ENCODE data around the gene GLT6D1. TPM values are rescaled to one million over a fixed set of nuclear protein-coding genes. Genes with fewer than 3 reads are reported as not detected.

The GLT6D1 gene
- total RNA-seq, 1 experiment from 2014 or later, result not detected

- Histone ChIP-seq H3K9me3 (ENCODE audit: insufficient read depth, low read depth) (no peaks in the 10 kb centered on the region), H3K27me3 (ENCODE audit: insufficient read depth, low read depth) (peaks cover 60% of the 10 kb centered on the region), H3K9me2 (ENCODE audit: insufficient read depth) (no peaks in the 10 kb centered on the region), H3K79me2 (ENCODE audit: low read depth) (no peaks in the 10 kb centered on the region), H3K27ac (no peak overlapping the region), H3K4me2 (no peak overlapping the region), H3K4me1 (replicated peaks; ENCODE audit: insufficient read depth) (no peaks in the 10 kb centered on the region), H2AFZ (no peak overlapping the region), H3F3A (ENCODE audit: insufficient read depth, low read depth) (no peaks in the 10 kb centered on the region), H3K4me3 (no peak overlapping the region), H3K36me3 (ENCODE audit: low read depth) (no peaks in the 10 kb centered on the region), H4K20me1 (ENCODE audit: insufficient read depth) (no peaks in the 10 kb centered on the region)
- BruUV-seq (replicated peaks), result no TSS peak
- intact Hi-C loops (cut with micrococcal nuclease; ENCODE audit: unreplicated experiment), result no loop called here
- ChIA-PET POLR2A (ENCODE audit: unreplicated experiment) (no interaction called here), CTCF (no interaction called here)
- DNase-seq, result no peak
- TF ChIP-seq CTCF (conservative IDR thresholded peaks at IDR 0.05) (no peak), EZH2 (IDR thresholded peaks at IDR 0.05; ENCODE audit: low read depth) (no peak)
These were observed 28.8 kb downstream of the GLT6D1 start for GRCh38 chr9:135610290-135611141.

DNA sequence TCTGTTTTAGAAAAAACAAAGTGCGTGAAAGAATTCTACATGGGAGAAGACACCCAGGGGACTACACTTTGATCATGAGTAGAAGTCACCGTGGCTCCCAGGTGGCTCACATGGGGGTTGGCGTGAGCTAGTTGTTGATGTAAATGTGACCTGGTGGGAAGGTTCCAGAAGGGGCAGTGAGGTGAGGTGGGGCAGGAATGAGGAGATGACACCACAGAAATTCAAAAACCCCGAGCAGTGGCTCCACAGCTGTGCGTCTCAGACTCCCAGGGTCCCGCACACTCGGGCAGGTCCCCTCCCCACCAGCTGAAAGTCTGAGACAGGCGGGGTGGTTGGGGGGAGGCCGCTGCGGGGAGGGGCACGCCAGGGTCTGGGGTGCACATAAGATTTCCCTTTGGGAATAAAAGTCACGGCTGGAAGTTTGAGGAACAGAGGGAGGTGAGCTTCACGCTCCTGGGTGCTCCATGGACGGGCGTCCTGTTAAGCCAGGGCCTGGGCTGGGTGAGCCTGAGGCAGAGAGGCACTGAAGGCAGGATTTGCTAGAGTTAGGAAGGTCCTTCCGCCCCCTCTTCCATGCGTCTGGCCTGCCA is 29.9 kb downstream of the GLT6D1 start:
- no peaks in the 10 kb centered on the region for H3F3A ChIP-seq (ENCODE audit: insufficient read depth, low read depth)
- CTCF ChIA-PET, result no interaction called here
- intact Hi-C loops (cut with micrococcal nuclease; ENCODE audit: unreplicated experiment), result no loop called here
- H3K36me3 ChIP-seq (ENCODE audit: low read depth), result no peaks in the 10 kb centered on the region
- TF ChIP-seq CTCF (conservative IDR thresholded peaks at IDR 0.05), result no peak
- TF ChIP-seq EZH2 (IDR thresholded peaks at IDR 0.05; ENCODE audit: low read depth), result no peak
- no peaks in the 10 kb centered on the region for H3K79me2 ChIP-seq (ENCODE audit: low read depth)
- POLR2A ChIA-PET (ENCODE audit: unreplicated experiment), result no interaction called here
- no TSS peak for BruUV-seq (replicated peaks)
- H3K9me3 ChIP-seq (ENCODE audit: insufficient read depth, low read depth), result no peaks in the 10 kb centered on the region
- no peak overlapping the region for H3K4me3 ChIP-seq
- no peaks in the 10 kb centered on the region for H3K4me1 ChIP-seq (replicated peaks; ENCODE audit: insufficient read depth)
- H3K27ac ChIP-seq, result no peak overlapping the region
- H3K9me2 ChIP-seq (ENCODE audit: insufficient read depth), result no peaks in the 10 kb centered on the region
- H2AFZ ChIP-seq, result no peak overlapping the region
- DNase-seq, result no peak
- no peaks in the 10 kb centered on the region for H4K20me1 ChIP-seq (ENCODE audit: insufficient read depth)
- H3K27me3 ChIP-seq (ENCODE audit: insufficient read depth, low read depth), result peaks cover 60% of the 10 kb centered on the region
- H3K4me2 ChIP-seq, result no peak overlapping the region

GRCh38 chr9:135608999-135609317 is 30.4 kb downstream of the GLT6D1 start:
- DNase-seq, result no peak
- TF ChIP-seq CTCF (conservative IDR thresholded peaks at IDR 0.05) (no peak), EZH2 (IDR thresholded peaks at IDR 0.05; ENCODE audit: low read depth) (no peak)
- H3K27me3 ChIP-seq (ENCODE audit: insufficient read depth, low read depth), result peaks cover 60% of the 10 kb centered on the region
- H3K4me3 ChIP-seq, result no peak overlapping the region
- no peaks in the 10 kb centered on the region for H3K36me3 ChIP-seq (ENCODE audit: low read depth)
- no peaks in the 10 kb centered on the region for H4K20me1 ChIP-seq (ENCODE audit: insufficient read depth)
- H3K9me2 ChIP-seq (ENCODE audit: insufficient read depth), result no peaks in the 10 kb centered on the region
- CTCF ChIA-PET, result no interaction called here
- H3K4me1 ChIP-seq (replicated peaks; ENCODE audit: insufficient read depth), result no peaks in the 10 kb centered on the region
- no peak overlapping the region for H3K27ac ChIP-seq
- POLR2A ChIA-PET (ENCODE audit: unreplicated experiment), result no interaction called here
- no peaks in the 10 kb centered on the region for H3K9me3 ChIP-seq (ENCODE audit: insufficient read depth, low read depth)
- no peaks in the 10 kb centered on the region for H3F3A ChIP-seq (ENCODE audit: insufficient read depth, low read depth)
- BruUV-seq (replicated peaks), result no TSS peak
- intact Hi-C loops (cut with micrococcal nuclease; ENCODE audit: unreplicated experiment), result no loop called here
- no peak overlapping the region for H3K4me2 ChIP-seq
- no peak overlapping the region for H2AFZ ChIP-seq
- no peaks in the 10 kb centered on the region for H3K79me2 ChIP-seq (ENCODE audit: low read depth)

Measured in PC-9 (cell line).